IgD-negative memory B cell (primary cell): ENCODE results near the gene EHBP1. TPM values are rescaled to one million over a fixed set of nuclear protein-coding genes. Genes with fewer than 3 reads are reported as not detected.

Source experiments
- H3K27ac Mint-ChIP-seq, 3 donors: one replicate each; pipeline ENCODE4 v1.8.0; 2020 to 2022; ENCODE audit warnings: mild to moderate bottlenecking in 3 of 3, mixed read lengths in 3 of 3, moderate library complexity in 1 of 3
- H3K27me3 Mint-ChIP-seq: one replicate; pipeline ENCODE4 v1.8.0; 2021; ENCODE audit warnings: mixed read lengths
- H3K36me3 Mint-ChIP-seq: one replicate; pipeline ENCODE4 v1.8.0; 2020; ENCODE audit warnings: mild to moderate bottlenecking, mixed read lengths
- H3K4me1 Mint-ChIP-seq, 3 donors: one replicate each; pipeline ENCODE4 v1.8.0; 2020 to 2022; ENCODE audit warnings: mixed read lengths in 3 of 3, mild to moderate bottlenecking in 1 of 3
- H3K4me3 Mint-ChIP-seq, 4 donors: one replicate each; pipeline ENCODE4 v1.8.0; 2020 to 2022; ENCODE audit warnings: mild to moderate bottlenecking in 4 of 4, mixed read lengths in 4 of 4, moderate library complexity in 3 of 4
- H3K9me3 Mint-ChIP-seq, 3 donors: one replicate each; pipeline ENCODE4 v1.8.0; 2020 to 2021; ENCODE audit warnings: mixed read lengths in 3 of 3, mild to moderate bottlenecking in 1 of 3
- polyA plus RNA-seq: library from polyadenylated mRNA; unstranded; fragments of 300-500 nt; fragmentation: Illumina TruSeq; gene quantifications from one replicate; pipeline ENCODE4 v1.2.3, GENCODE V29; 2021

EHBP1 gene
- polyA plus RNA-seq, 1 donor from 2014 or later: 10.2 TPM

DNA sequence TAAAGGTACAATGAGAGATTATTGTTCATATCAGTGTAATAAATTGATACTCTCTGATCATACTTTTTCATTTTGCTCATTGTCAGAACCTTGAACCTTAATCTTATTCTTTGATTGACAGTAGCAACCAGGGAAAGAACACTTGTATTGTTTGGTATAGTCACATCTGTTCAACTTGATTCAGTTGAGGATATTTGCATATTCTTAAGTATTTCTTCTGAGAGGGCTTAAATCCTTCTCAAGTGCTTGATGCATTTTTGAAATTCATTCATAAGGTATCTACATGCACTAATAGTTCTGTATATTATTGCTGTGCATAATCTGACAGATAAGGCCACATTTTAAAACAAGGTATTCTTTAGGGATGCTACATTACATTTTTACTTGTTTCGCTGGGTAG lies 118.9 kb downstream of the EHBP1 start:
- Mint-ChIP-seq H3K4me3 (no peak overlapping the region), H3K27ac (no peak overlapping the region), H3K9me3 (peaks cover 0 to 3% (median 0%) of the 10 kb centered on the region in 3 donors), H3K36me3 (peaks cover 18% of the 10 kb centered on the region), H3K4me1 (no peaks in the 10 kb centered on the region), H3K27me3 (no peaks in the 10 kb centered on the region)

DNA sequence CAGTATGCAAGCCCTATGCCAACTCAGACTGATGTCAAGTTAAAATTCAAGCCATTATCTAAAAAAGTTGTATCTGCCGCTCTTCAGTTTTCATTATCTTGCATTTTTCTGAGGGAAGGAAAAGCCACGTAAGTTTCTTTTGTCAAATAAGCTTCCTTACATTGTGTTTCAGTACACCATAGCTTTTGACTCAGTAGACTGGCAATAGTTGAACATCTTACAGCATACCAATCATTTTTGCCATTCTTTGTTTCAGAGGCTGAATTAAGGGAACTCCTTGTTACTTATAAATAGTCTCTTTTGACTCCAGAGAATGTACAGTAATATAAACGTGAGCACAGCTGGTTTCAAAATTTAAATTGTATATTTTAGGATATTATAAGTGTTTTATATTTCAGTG lies 120.6 kb downstream of the EHBP1 start:
- no peaks in the 10 kb centered on the region for H3K27me3 Mint-ChIP-seq
- no peak overlapping the region for H3K27ac Mint-ChIP-seq
- H3K36me3 Mint-ChIP-seq: peaks cover 26% of the 10 kb centered on the region
- H3K4me3 Mint-ChIP-seq: no peak overlapping the region
- H3K4me1 Mint-ChIP-seq: no peaks in the 10 kb centered on the region
- peaks cover 0 to 3% (median 0%) of the 10 kb centered on the region in 3 donors for H3K9me3 Mint-ChIP-seq

DNA sequence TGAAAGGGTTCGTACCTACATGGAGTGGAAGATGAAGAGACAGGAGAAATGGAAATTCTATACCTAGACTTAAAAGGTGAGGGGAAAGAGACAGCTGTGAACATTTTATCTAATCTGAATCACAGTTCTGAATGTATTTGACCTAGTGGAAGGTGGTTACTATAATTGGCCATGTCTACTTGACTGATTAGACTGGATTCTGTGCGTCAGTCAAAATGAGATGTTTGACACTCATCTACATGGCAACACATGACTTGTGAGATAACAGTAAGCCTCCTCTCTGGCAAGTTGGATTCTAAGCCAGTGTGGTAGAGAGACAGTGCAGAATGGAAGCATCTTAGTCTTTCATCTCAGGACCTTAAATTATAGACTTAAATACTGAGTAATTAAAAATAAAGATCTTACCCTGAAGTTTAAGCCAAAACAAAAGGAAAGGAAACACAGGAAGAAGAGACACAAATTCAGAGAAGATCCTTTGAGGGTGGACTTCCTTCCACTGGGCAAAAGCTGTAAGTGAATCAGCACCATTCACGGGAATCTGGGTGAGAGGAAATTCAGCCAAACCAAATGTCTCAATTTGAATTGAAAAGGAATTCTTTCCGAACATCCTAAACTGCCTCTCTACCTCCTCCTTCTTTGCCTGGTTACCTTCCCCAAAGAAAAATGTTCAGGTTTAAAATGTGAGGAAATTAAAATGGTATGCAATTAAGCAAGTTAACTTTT lies 121.6 kb downstream of the EHBP1 start:
- Mint-ChIP-seq H3K27me3 (no peaks in the 10 kb centered on the region), H3K4me3 (no peak overlapping the region), H3K27ac (no peak overlapping the region), H3K36me3 (peaks cover 32% of the 10 kb centered on the region), H3K9me3 (peaks cover 0 to 4% (median 0%) of the 10 kb centered on the region in 3 donors), H3K4me1 (no peaks in the 10 kb centered on the region)

DNA sequence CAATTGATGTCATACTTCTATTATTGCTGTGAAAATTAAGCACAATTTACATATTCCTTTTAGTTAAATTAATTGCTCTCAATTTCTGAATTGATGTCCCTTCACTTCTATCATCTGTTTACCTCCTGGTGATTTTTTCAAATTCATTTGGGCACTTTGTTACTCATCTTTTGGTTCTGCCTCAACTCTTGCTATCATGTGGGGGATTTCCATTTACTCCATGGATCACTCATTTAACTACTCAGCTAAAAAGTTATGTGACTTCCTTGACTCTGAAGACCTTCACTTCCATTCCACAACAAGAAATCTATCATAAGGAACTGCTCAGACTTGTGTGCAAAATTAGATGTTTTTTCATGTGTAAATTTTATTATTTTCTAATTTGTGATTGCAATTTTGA lies 126.2 kb downstream of the EHBP1 start:
- Mint-ChIP-seq H3K4me1 (no peaks in the 10 kb centered on the region), H3K27me3 (no peaks in the 10 kb centered on the region), H3K27ac (no peak overlapping the region), H3K4me3 (no peak overlapping the region), H3K9me3 (peaks cover 0 to 5% (median 3%) of the 10 kb centered on the region in 3 donors), H3K36me3 (peaks cover 36% of the 10 kb centered on the region)

DNA sequence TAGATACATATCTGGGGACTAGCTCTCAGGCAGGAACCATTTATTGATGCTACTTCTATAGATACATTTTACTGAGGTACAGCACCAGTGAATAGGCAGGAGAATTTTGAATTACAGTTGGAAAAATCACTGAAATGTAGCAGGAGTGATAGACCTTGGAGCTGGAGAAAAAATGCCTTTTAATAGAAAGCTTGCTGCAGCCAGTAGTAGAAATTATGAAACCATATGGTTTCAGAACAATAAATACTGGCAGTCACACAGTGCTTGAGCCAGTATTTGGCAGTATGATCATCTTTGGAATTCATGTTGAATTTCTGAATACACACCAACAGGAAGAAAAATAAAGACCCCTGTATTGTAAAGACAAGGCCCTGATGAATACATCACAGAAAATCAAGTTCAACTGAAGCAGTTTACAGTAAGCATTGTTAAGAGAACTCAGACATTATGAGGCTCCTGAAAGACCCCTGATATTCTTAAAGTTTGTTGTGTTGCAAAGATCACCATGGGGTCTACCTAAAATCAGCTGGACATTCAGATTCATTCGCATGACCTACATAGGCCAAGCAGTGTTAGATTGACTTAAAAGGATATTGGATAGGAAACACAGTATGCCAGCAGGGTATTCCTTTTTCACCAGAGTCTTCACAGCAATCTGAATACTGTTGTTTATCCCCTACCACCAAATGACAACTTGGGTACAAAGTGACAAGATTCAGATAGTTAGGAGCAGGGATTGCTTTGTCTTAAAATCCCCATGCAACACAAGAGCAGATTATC lies 139.0 kb downstream of the EHBP1 start:
- H3K27me3 Mint-ChIP-seq: no peaks in the 10 kb centered on the region
- peaks cover 1 to 11% (median 2%) of the 10 kb centered on the region in 3 donors for H3K9me3 Mint-ChIP-seq
- peaks cover 3% of the 10 kb centered on the region for H3K36me3 Mint-ChIP-seq
- no peak overlapping the region for H3K4me3 Mint-ChIP-seq
- H3K4me1 Mint-ChIP-seq: no peaks in the 10 kb centered on the region
- H3K27ac Mint-ChIP-seq: no peak overlapping the region

DNA sequence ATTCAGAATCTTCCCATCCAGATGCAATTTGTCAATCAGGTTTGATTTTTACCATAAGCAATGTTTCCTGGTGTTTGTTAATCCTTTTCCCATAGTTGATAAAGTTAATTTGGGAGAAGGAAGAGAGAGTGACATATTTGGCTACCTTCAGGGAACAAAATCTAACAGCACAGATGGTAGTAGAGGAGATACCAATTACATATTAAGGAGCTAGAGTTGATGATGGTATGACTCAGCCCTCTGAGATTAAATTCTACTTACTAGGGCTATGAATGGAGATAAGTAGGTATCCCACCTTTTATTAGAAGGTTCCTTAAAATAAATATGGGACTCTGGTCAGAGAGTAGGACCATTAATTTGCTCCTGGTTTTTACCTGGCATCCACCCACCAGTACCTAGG lies 139.7 kb downstream of the EHBP1 start:
- H3K27me3 Mint-ChIP-seq: no peaks in the 10 kb centered on the region
- no peak overlapping the region for H3K27ac Mint-ChIP-seq
- H3K4me3 Mint-ChIP-seq: no peak overlapping the region
- peaks cover 1 to 11% (median 2%) of the 10 kb centered on the region in 3 donors for H3K9me3 Mint-ChIP-seq
- H3K36me3 Mint-ChIP-seq: peaks cover 5% of the 10 kb centered on the region
- no peaks in the 10 kb centered on the region for H3K4me1 Mint-ChIP-seq

DNA sequence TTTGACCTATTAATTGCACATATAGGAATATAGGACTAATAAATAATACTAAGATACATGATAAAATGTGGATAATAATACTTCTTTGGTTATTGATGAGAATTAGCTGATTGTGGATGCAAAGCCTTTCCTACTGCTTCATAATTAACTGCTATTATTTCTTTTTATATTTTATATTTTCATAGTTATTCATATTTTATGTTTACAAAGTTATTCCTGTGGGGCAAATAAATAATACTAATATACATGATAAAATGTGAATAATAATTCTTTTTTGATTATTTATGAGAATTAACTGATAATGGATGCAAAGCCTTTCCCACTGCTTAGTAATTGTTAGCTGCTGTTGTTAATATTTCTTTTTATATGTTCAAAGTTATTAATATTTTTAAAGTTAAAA lies 146.7 kb downstream of the EHBP1 start:
- Mint-ChIP-seq H3K4me3 (no peak overlapping the region), H3K36me3 (peaks cover 13% of the 10 kb centered on the region), H3K4me1 (peaks cover 0 to 3% (median 0%) of the 10 kb centered on the region in 3 donors), H3K9me3 (peaks cover 0 to 6% (median 0%) of the 10 kb centered on the region in 3 donors), H3K27ac (no peak overlapping the region), H3K27me3 (no peaks in the 10 kb centered on the region)

DNA sequence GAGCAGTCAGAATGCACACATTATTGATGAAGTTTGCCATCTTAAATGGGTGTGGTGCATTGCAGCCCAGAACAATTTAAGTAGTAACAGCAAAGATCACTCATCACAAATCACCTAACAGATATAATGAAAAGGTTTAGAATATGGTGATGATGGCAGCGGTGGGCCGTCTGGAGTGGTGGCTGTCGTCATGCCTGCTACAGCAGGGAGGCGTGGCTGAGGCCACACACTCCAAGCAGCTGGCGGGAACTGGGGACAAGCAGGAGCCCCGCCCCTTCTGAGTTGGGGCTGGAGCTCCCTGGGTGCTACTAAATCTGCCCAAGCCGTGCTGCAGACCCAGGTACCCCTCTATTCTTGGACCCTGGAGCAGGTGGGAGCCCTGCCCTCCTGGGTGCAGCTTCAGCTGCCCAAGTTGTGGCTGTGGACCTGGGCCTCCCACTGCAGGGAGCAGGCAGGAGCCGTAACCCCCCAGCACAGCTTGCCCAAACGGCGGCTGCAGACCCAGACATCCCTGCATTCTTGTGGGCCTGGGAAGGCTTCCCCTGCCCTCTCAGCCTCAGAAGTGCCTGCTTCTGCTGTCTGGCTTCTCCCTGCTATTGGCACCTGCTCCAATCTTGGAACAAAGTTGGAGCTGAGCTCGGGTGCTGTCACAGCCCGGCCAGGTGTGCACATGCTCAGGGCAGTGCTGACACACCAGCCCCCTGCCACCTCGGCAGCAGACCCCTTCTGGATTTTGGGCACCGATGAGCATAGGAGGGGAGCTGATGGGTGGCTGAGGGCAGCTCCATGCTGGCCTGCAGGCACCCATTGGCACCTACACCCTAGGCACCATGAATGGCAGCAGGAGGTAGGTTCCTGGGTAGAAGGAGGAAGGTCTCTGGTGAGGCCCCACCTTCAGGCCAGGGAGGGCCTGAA lies 149.3 kb downstream of the EHBP1 start:
- no peaks in the 10 kb centered on the region for H3K27me3 Mint-ChIP-seq
- no peaks in the 10 kb centered on the region for H3K9me3 Mint-ChIP-seq
- H3K4me3 Mint-ChIP-seq: no peak overlapping the region
- no peak overlapping the region for H3K27ac Mint-ChIP-seq
- peaks cover 12% of the 10 kb centered on the region for H3K36me3 Mint-ChIP-seq
- H3K4me1 Mint-ChIP-seq: peaks cover 0 to 3% (median 0%) of the 10 kb centered on the region in 3 donors

DNA sequence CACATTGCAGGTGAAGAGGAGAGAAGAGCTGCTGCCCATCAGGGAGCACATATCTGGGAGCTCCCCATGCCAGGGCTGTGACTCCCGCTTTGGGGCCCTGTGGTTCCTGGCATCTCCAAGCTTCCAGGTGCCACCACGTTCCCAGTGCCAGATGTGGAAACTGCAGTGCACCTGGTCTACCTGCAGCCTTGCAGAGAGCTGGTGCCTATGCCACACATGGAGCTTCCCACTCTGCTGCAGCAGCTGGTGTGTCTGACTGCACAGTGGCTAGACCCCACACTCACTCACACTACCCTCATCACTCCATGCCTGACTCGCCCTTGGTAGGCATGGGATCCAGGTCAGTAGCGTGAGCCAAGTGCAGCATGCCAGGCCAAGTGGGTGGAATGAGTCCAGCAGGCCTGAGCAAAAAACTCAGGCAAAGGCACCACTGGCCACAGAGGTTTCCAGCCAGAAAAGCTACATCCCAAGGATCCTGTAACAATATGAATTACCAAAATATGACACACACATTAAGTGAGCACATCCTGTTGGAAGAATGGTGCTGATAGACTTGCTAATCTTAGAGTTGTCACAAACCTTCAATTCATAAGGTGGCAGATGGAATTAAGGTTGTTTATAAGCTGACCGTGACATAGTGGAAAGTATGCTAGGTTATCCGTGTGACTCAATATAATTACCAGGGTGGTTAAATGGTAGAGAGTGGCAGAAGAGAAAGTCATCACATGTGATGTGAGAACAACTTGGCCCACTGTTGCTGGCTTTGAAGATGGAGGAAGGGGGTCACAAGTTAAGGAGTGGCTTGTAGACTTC lies 150.9 kb downstream of the EHBP1 start:
- no peaks in the 10 kb centered on the region for H3K27me3 Mint-ChIP-seq
- H3K27ac Mint-ChIP-seq: no peak overlapping the region
- H3K9me3 Mint-ChIP-seq: no peaks in the 10 kb centered on the region
- H3K4me3 Mint-ChIP-seq: no peak overlapping the region
- peaks cover 0 to 3% (median 0%) of the 10 kb centered on the region in 3 donors for H3K4me1 Mint-ChIP-seq
- H3K36me3 Mint-ChIP-seq: peaks cover 7% of the 10 kb centered on the region

DNA sequence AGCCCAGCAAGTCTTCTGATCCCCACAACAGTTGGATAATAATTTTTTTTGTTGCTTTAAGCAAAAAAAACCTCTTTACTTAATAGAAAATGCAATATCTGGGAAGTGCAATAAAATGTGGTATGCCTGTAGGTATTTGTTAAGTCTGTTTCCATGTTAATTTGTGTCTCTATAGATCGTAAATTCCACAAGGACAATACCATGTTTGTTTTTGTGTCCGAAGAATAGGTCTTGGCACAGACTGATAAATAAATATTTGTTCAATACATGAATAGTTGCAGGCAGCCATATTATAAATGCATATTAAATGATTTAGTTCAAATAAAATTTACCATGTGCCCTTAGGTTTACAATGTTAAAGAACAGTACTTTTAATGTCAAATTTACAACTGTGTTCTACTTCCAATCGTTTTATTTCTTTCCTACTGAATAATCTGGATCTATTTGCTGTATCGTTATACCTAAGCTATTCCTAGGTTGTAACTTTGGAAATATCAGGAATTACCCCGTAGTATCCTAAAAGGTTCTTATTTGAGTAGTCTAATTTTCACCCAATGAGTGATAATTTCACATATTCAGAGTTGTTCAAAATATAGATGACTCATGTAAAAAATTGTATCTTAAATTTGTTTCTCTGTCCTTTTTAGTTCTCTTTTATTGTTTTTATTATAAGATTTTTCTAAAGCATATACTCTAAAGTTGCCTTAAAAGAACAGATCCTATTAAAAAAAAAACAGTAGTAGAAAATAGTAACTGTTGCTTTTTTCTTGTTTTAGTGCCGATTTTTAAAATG lies 151.8 kb downstream of the EHBP1 start:
- Mint-ChIP-seq H3K36me3 (peaks cover 11% of the 10 kb centered on the region), H3K4me1 (no peaks in the 10 kb centered on the region), H3K4me3 (no peak overlapping the region), H3K27ac (no peak overlapping the region), H3K27me3 (no peaks in the 10 kb centered on the region), H3K9me3 (no peaks in the 10 kb centered on the region)

DNA sequence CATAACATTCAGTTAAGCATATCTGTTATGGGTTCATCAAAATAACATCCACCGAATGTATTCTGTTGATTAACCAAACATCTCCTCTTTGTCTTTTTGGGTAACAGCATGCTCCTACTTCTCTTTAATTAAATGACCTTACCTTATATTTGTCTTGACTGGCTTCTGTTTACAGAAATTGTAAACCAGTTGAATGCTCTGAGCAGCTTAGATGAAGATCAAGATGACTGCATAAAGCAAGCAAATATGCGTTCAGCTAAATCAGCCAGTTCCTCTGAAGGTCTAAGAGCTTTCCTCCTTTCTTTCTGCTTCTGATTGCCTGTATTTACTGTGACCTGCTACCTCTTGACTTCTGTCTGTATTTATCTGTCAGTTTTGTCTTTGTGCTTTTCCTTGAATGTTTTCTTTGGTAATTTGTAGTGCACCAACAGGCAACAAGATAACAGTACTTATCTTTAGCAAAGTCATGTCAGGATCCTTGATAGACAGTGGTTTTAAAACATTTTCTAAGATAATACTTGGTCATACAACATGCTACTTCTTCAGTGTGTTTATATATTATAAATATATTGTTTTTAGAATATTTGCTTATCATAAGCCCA lies 152.8 kb downstream of the EHBP1 start:
- Mint-ChIP-seq H3K4me3 (no peak overlapping the region), H3K27ac (no peak overlapping the region), H3K9me3 (no peaks in the 10 kb centered on the region)

DNA sequence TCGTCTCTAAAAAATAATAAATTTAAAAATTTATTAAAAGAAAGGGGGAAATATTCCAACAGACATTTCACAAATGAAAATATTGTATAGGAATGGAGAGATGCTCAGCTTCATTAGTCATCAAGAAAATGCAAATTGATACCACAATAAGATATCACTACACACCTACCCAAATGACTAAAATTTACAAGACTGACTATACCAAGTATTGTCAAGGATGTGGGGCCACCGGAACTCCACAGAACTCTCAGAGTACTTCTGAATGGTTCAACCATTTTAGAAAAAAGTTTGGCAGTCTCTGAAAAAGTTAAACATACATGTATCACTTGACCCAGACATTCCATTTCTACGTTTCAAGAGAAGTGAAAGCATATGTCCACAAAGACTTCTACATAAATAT lies 163.4 kb downstream of the EHBP1 start:
- H3K36me3 Mint-ChIP-seq: peaks cover 31% of the 10 kb centered on the region
- no peaks in the 10 kb centered on the region for H3K27me3 Mint-ChIP-seq
- H3K9me3 Mint-ChIP-seq: peaks cover 1 to 13% (median 8%) of the 10 kb centered on the region in 3 donors
- H3K4me3 Mint-ChIP-seq: no peak overlapping the region
- H3K4me1 Mint-ChIP-seq: peaks cover 0 to 2% (median 0%) of the 10 kb centered on the region in 3 donors
- H3K27ac Mint-ChIP-seq: no peak overlapping the region

More for the DNA sequence above, 152.8 kb downstream of the EHBP1 start:
- Mint-ChIP-seq H3K4me1 (no peaks in the 10 kb centered on the region), H3K27me3 (no peaks in the 10 kb centered on the region), H3K36me3 (peaks cover 11% of the 10 kb centered on the region)

DNA sequence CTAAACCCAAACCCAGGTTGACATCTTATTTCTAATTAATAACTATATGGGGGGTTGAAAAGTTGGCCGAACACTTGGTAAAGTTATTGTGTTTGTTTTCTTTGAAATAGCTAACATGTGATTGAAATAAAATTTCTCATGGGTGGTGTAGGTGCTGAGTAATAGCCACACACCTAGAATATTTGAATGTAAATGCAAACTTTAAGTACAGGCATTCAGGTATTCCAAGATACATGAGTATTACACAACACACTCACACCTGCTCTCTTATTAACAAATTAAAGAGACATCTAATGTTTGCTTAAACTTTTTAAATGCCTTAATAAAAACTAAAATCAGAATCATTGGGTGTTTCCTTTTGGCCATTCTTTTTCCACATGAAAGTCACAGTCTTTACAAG lies 165.5 kb downstream of the EHBP1 start:
- peaks cover 7 to 17% (median 8%) of the 10 kb centered on the region in 3 donors for H3K9me3 Mint-ChIP-seq
- peaks cover 0 to 2% (median 0%) of the 10 kb centered on the region in 3 donors for H3K4me1 Mint-ChIP-seq
- peaks cover 33% of the 10 kb centered on the region for H3K36me3 Mint-ChIP-seq
- H3K27ac Mint-ChIP-seq: no peak overlapping the region
- H3K27me3 Mint-ChIP-seq: no peaks in the 10 kb centered on the region
- no peak overlapping the region for H3K4me3 Mint-ChIP-seq
